OCI-LY1 (cell line): ENCODE results near the gene CHCHD6.

ENCODE experiments used
- CTCF ChIP-seq: fragments of 200-600 bp; sonication (generic), shearing (Covaris generic); IDR thresholded peaks from 2 replicates; pipeline ENCODE4 v1.5.1; 2017; ENCODE audit warnings: mild to moderate bottlenecking, antibody characterized with exemption, low read length, moderate library complexity, mixed read lengths
- EZH2 ChIP-seq: fragments of 200-600 bp; sonication (generic), shearing (Covaris generic); IDR thresholded peaks from 2 replicates; pipeline ENCODE4 v1.8.0; 2017; ENCODE audit warnings: borderline replicate concordance, mixed run types, mild to moderate bottlenecking, antibody characterized with exemption, low read length, moderate library complexity, mixed read lengths

GRCh38 chr3:126954141-126954842 is 250.3 kb downstream of the CHCHD6 start:
- TF ChIP-seq CTCF (no peak), EZH2 (no peak)
